ENCODE measurements around the gene AKIRIN2. TPM values are rescaled to one million over a fixed set of nuclear protein-coding genes. Genes with fewer than 3 reads are reported as not detected.

Gene AKIRIN2
- total and polyA plus RNA-seq, 10 of the 15 experiments (the other 5 are each of a cell fraction or from before 2014, with no cell fraction given), result 12.7 to 82.2 (median 42.6) TPM

GRCh38 chr6:87743454-87743853, 41.4 kb upstream of the AKIRIN2 start:
- 62% methylated on average over 2 of the region's 2 CpGs for WGBS (ENCODE audit: insufficient coverage, insufficient replicate concordance, low lambda C conversion rate, missing lambda C conversion rate)
- H3K9me3 ChIP-seq (replicated peaks; ENCODE audit: control insufficient read depth, insufficient read depth, low read length), result no peaks in the 10 kb centered on the region
- H3K9ac ChIP-seq (ENCODE audit: control insufficient read depth, insufficient read depth, low read length), result no peak overlapping the region
- no peak overlapping the region for H3K4me2 ChIP-seq (ENCODE audit: control insufficient read depth, insufficient read depth)
- no peak overlapping the region for H3K27ac ChIP-seq (ENCODE audit: control insufficient read depth, insufficient read depth)
- H3K4me3 ChIP-seq, result no peak overlapping the region
- ChIA-PET RAD21 (ENCODE audit: unreplicated experiment) (interaction anchor here (1.6 kb wide), 1 partner anchor 13 kb away, joined by 5 read pairs; no protein-coding TSS in a partner anchor), SMC1A (ENCODE audit: uncharacterized antibody, unreplicated experiment) (interaction anchor here (2.3 to 8.0 kb wide), 3 partner anchors 11 to 63 kb away, joined by 7 to 62 read pairs (median 9); no protein-coding TSS in a partner anchor), POLR2A (interaction anchor here (1.5 kb wide), 1 partner anchor 11 kb away, joined by 5 read pairs; no protein-coding TSS in a partner anchor), CTCF (interaction anchor here (0.6 to 1.2 kb wide), 2 partner anchors 13 to 107 kb away, joined by 3 read pairs; no protein-coding TSS in a partner anchor)
- no peak for ATAC-seq
- no peaks in the 10 kb centered on the region for H4K20me1 ChIP-seq (ENCODE audit: control insufficient read depth, insufficient read depth)
- DNase-seq (ENCODE audit: low read depth, low spot score), result no peak
- H3K79me2 ChIP-seq (ENCODE audit: control insufficient read depth, insufficient read depth, low read length), result no peaks in the 10 kb centered on the region
- H2AFZ ChIP-seq (ENCODE audit: control insufficient read depth, low read depth, low read length), result peak overlapping the region; percentile 28; the same call in 1 of the 2 replicates
- H3K27me3 ChIP-seq (replicated peaks in 1 of 2; ENCODE audit: control insufficient read depth in 2 of 2, insufficient read depth in 2 of 2, low read length in 1 of 2), result no peaks in the 10 kb centered on the region
- no peaks in the 10 kb centered on the region for H3K36me3 ChIP-seq (ENCODE audit: control insufficient read depth in 2 of 2, insufficient read depth in 2 of 2, low read length in 1 of 2)
- in situ Hi-C loops (cut with MboI) (no loop called here), intact Hi-C loops (cut with micrococcal nuclease; ENCODE audit: unreplicated experiment) (no loop called here)
- no TSS peak for BruUV-seq (replicated peaks)
- no peak for FAIRE-seq
- H3K4me1 ChIP-seq (ENCODE audit: control insufficient read depth, insufficient read depth, low read length), result peaks cover 19% of the 10 kb centered on the region
- no peak for TF ChIP-seq SKIL (IDR thresholded peaks at IDR 0.05; ENCODE audit: low read depth, poor library complexity, severe bottlenecking)
- no peak for TF ChIP-seq BACH1 (IDR thresholded peaks at IDR 0.05; ENCODE audit: borderline replicate concordance)
- TF ChIP-seq REST (IDR thresholded peaks at IDR 0.05; ENCODE audit: low read depth, low read length), result no peak
- TF ChIP-seq MEF2B (IDR thresholded peaks at IDR 0.05; ENCODE audit: partially characterized antibody, poor library complexity, severe bottlenecking), result no peak
- no peak for TF ChIP-seq ETV6 (conservative IDR thresholded peaks at IDR 0.05 in 1 of 2, IDR thresholded peaks at IDR 0.05 in 1 of 2; ENCODE audit: borderline replicate concordance in 1 of 2, low read depth in 1 of 2)

All from GM12878 (cell line).